AG20443 (cell line): ENCODE measurements around the gene DNAH1.

Experiments used
- DNase-seq: peaks from one replicate; pipeline ENCODE4 v3.0.0; 2012; ENCODE audit warnings: low spot score, mixed read lengths

DNAH1 gene

DNA sequence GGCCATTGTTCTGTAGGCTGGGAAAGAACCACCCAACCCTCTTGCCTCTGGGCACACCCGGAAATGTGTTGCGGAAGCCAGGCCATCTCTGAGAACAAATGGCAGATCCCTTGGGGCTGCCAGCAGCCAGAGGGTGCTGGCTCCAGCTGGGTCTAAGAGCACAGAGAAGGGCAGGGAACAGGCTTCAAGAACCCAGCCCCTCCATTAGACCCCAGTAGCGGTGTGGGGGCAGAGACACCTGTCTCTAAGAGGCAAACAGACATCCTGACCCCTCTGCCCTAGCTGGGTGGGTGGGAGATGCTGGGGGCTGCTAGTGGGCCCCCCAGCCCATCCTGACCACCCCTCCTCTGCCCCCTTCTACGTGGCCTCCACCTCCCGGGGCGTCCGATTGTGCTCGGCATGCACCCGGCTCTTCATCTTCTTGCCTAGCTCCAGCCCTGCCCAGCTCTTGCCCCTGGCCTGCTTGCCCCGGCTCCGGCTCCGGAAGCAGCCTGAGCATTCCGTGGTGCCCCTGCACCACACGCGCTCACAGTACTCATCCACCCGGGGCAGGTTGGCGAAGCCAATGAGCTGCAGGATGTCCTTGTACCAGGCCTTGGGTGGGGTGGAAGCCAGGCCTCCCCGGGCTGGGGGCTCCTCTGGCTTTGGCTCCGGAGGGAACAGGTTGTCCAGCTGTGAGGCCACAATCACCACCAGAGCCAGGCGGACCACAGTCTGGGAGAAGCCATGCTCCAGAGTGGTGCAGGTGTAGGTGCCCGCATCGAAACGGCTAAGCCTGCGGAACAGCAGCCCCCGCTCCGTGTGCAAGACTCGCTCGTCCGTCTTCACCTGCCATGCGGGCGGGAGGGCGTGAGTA lies 119.4 kb downstream of the DNAH1 start:
- DNase-seq: no peak

DNA sequence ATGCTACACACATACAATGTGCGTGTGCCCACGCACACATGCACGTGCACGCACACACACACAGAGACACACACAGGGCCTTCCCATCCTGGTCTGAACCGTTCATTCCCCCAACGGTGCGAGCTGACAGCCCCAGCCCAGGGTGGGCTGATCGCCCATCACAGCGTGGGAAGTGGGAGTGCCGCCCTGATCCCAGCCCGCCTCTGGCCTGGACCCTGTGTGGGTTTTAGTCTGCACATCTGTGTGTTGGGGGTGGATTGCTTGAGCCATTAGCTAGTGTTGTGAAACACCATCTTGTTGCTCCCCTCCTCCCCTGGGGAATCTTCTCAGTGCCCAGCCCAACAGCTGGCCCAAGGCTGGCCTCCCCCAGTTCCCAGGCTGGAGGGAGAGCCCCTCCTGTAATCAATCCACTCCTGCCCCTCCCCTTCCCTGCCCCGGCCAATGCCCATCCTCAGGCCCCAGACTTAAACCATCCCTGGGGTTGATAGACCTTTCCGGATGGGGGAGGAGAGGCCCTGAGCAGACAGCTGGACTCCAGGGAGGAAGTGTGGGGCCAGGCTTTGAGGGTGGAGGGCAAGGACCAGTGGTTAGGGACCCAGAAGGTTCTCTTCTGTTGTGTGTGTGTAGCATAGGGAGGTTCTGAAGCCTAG lies 120.5 kb downstream of the DNAH1 start:
- DNase-seq: peak; percentile 77

DNA sequence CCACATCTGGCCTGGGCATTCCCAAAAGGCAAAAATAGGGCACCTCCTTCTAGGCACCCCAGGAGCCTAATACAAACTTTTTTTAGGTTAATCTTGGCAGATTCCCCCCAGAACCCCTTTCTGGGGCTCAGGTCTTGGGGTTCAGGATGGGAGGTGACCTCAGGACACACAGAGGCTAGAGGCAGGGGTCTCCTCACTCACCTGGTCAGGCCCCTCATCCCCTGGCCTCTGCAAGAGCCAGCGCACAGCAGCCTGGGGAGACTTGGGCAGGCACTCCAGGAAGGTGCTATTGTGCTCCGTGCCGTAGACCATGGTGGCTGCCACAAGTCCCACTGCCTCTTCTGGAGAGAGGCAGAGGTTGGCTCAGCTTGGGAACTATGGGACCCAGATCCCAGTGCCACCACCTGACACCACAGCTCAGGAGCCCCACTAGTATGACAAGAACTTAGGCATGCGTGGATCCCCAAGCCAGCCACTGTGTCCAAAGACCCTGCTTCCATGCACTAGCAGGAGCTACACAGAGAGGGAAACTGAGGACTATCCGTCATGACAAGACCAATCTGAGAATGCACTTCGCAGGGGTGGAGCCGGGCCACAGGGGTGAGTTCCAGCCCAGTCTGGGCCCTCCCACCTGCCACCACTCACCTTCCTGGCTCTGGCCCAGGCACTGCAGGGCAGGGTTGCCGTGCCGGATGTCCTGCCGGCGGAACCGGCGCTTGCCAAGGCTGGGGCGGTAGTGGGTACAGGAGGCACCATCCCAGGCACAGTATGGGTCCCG lies 121.4 kb downstream of the DNAH1 start:
- DNase-seq: no peak

DNA sequence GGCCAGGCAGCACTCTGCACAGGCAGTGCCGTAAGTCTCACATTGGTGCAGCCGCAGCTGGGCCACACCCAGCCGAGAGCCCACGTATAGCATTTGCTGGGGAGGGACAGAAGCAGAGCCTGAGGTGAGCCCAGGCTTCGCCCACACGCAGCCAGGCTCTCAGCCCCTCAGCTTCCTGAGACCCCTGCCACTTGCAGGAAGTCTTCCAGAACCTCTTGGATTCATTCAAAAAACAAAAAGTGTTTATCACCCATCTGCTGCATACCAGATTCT lies 121.9 kb downstream of the DNAH1 start:
- DNase-seq: no peak

DNA sequence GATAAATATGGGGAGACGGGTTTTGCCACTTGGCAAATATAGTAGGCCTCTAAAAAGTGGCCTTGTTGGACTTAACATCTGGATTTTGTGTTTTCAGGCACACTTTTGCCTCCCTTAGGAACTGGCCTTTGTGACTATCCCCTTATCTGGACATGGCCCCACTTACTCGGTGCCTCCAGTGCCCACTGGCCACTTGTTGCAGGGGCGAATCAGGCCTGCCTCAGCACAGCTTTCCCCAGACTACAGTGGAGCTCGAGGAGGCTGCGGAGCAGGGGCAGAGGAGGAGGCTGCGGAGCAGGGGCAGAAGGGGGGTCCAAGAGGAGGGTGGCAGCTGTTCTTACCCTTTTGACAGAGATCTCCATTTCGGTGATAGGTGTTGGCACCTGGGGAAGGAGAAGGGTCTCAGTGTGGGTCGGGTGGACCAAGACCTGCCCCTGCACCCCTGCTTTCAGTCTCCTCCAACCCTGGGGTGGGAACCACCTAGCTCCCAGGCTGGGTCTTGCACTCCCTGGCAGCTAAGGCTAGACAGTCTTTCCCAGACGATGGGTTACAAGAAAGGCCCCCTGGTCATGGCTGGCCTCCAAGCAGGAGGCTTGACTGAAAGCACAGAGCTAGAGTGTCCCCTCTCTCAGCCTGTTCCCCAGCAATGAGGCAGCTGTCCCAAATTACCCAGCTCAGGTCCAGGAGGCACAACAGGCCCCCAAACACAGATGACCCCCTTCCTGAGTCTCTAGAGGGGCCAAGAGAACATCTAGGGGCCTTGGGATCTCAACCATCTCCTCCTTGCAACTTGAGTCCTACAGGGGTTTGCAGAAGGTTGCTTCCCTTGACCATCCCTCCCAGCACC lies 122.7 kb downstream of the DNAH1 start:
- no peak for DNase-seq

DNA sequence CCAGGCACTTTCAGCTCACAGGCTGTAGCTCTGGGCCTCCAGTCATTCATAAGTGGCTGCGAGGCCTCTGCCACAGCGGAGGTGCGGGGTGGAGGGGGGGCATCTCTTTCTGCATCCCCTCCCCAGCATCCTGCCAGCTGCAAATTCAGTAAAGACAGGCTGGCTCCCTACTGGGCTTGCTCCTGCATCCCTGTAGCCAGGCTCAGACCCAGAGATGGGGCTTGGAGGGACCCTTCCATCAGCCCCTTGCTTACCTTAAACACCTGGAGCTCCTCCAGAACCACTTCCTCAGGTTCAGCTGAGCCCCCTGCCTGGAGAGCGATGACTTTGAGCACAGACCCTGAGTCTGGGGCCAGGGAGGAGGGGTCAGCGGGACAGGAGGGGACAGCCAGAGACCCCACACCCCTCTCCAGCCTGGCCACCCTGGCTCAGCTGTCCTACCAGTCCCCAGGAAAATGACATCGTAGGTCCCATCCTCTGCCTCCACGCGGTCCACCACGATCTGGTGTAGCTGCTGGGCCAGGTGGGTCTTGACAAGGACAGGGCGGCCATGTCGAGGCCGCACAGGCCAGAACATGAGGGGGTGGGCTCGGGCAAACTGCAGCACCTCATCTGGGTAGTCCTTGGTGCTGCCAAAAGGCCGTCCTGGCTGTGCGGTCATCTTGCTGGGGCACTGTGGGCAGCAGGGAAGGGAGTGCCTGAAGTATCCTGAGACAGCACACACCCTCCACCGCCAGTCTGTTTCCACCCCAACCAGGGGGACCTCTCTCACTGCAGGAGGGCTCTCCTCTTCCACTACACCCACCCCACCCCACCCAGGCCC lies 123.5 kb downstream of the DNAH1 start:
- no peak for DNase-seq

DNA sequence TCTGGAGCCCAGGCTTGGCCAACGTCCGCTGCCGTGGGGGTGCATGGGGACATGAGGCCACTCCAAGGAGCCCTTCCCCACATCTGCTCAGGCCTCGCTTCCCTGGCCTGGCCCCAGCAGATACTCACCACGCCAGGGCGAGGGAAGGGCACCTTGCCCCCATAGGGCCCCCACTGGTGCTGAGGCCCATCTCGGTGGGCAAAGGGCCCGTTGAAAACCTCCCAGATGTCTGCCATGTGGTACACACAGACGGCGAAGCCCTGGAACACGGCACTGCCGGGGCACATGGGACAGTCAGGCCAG lies 124.1 kb downstream of the DNAH1 start:
- DNase-seq: no peak

DNA sequence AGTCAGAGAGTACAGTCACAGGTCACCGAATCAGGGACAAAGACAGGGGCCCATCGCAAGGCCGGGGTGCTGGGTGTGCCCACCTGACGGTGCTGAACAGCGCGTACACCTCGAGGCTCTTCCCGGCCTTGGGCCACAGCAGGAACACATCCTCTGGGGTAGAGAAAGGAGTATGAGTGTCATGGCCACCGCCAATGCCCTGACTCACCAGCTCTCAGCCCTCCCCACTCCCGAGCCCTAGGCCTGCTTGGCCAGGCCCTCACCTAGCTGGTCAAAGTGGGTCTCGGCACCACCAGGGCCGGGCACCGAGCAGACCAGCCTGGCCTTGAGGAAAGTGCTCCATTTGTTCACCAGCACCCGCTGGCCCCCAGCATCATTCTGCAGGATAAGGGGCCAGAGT lies 124.6 kb downstream of the DNAH1 start:
- DNase-seq: no peak

DNA sequence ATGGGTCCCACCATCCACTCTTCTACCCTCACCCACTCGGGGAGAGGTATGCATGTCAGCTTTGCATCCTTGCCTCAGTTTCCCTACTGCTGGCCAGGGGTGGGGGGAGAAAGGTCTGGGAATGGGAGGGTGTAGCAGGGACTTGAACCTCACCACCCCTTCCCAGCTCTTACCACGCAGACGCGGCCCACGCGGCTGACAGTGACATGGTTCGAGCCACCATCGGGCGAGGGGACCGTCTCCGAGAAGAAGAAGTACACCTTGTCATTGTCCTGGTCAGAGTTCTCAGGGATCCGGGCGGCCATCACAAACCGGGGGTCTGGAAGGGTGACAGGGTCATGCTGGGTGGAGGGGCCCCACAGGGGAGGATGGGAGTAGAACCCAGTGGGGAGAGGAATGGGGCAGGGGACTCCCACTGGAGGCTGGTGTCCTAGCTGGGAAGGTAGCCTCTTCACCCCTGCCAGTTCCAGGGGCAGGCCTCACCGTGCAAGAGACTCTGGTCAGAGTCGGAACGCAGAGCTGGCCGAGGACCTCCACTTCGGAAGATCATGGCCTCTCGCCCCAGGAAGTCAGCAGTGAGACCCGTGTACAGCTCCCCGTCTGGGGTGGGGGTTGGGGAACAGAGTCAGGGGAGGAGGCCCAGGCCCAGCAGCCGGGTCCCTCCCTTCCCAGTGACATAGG lies 125.1 kb downstream of the DNAH1 start:
- DNase-seq: no peak

DNA sequence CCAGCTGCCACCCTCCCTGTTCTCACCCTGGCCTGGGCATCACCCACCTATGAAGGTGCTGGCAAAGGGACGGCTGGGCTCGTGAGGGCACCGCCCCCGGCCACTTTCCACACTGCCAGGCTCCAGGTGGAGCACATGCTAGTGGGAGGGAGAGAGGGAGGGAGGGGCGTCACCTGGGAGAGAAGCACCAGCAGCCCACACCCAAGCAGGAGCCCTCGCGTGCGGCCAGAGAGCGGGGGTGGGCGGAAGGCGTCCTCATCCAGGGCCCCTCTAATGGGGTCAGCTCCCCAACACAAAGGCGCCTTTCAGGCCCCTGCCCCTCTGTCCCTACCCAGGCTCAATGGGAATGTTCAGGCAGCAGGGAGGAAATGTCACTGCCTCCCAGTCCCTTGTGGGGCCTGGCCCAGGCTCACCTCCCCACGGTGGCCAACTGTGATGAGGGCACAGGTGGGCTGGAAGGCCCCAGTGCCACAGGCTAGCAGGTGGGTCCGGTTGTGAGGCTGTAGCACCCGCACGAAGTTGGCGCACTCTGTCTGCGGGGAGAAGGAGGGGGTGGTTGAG lies 125.7 kb downstream of the DNAH1 start:
- DNase-seq: no peak

DNA sequence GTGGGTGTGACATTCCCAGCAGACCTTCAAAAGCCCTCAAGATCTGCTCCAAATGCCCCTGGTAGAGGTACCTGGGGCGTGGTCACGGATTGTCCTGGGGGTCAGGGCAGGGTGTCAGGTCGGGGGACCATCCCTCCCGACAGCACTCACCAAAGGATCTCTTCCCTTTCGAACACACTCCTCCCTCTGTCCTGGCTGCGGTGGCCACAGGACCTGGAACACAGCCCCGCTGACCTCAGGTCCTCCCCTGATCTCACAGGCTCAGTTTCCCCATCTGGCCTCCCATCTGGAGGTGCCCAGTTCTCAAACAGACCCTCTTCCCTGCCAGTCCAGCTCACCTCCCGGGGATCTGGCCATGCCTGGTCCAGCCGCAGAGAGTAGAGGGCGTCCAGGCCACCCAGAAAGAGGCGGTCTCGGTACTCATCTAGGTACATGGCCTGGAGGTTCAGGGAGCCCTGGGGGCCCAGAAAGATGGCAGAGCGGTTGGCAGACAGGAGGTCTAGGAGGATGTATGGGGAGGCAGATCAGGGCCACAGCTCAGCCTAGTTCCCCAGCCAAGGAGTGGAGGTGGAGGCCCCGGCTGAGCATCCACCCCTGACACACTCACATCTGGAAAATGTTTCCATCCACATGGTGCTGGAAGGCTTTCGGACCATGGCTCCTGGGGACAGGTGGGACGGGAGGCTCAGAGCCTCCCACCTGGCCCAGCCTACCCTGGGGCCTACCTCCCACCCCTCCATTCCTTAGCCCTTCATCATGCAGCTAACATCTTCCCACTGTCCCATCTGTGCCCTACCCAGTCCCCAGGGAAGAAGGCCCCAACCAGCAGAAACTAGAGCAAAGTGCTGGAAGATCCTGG lies 126.5 kb downstream of the DNAH1 start:
- DNase-seq: no peak

DNA sequence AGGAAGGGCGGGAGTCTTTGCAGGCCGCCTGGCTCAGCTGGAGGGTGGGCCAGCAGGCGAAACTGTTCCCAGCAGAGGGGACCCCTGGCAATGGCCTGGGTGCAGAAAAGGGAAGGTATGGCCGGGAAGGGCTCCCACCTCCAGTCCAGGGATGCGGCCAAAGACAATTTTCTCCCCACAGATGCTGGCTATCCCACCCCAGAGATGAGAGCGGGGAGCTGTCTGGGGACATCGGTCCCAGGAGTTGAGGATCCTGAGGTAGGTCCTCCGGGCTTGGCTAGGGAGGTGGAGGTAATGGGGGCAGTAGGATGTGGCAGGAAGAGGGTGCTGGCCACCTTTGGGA lies 127.1 kb downstream of the DNAH1 start:
- DNase-seq: no peak

DNA sequence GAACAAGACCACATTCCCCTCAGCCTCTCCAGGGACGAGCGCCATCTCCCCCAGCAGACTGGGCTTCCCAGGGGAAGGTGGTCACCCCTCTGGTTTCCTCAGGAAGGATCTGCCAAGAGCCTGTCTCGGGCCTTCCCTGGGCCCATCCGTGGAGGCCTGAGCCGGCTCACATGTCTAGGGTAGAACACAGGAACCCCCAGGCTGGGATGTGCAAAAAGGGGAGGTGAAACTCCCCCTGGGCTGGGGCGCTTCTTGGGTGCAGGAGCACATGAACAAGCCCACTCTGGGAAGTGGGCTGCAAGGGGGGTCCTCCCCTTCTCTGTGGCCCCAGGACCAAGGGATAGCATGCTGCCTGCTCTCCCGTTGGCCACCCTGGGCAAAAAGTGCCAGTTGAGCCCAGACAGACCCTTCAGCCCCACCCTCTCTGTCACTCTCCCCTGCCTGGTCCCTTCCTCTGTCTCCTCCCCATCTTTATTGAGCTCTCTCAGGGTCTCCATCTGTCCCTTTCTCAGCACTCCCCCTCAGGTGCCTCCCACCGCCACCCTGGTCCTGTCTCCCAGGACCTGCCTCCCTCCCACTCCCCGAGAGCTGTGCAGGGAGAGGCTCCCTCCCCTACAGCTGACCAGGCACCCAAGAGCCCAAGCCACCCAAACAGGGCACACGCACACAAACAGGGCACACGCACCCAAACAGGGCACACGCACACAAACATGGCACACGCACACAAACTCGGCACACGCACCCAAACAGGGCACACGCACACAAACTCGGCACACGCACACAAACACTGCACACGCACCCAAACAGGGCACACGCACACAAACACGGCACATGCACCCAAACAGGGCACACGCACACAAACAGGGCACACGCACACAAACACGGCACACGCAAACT lies 127.9 kb downstream of the DNAH1 start:
- no peak for DNase-seq

DNA sequence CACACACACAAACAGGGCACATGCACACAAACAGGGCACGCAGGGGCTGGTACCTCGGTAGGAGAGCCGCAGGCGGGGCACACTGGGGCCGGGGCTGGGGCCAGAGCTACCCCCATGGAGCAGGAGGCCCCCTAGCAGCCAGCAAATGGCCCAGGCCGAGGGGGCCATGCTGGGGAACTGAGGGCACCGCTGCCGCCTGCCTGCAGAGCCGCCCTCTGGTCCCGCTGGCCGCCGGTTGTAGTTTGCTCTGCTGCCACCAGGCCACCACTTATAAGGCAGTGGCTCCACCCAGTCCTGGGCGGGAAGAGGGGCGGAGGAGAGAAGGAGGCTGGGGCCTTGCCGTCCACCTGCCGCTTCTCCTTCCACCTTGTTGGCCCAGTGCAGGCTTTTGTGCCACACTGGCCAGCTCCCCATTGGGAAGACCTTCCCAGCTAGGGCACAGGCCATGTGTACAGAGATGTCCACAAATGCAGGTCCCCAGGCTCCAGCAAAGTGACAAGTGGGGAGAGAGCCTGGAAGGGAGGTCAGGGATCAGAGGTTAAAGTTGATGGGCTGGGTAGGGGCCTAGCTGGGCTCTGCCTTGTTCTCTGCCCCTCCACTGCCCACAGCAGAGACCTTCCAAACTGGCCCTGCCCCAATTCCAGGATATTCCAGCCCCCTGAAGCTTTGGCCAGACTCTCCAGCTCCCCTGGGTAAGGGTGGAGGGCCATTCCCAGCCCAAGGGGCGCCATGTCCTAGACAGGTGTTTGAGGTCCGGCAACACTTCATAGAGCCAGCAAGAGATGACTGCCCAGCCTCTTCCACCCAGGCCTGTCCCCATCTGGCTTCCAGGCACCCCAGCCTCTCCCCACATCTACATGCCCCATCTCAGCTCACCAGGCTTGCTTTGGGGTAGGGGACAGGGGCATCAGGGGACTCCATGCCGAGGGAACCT lies 129.0 kb downstream of the DNAH1 start, which contains the start of gene SEMA3G:
Gene SEMA3G, minus strand, starts transcription at position 244 of the 934 bp plus-strand sequence. Its CDS starts 76 bp downstream, at position 168.
- peak; percentile 89 for DNase-seq

DNA sequence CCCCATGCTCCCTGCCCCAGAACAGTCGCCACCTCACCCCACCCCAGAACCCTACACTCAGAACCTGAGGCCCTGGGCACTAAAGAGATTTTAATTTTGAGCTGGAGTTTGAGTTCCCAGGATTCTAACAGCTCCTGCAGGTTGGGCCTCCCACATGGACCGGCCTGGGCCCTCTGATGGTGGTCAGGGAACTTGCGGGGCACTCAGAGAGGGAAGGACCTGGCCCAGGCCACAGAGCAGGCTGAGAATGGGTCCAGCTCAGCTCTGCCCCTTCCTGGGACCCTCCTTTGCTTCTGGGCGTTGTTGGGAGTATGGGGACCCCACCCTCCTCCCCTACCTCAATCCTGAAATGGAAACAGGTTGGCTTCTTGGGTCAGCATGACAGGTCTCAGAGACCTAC lies 129.9 kb downstream of the DNAH1 start:
- no peak for DNase-seq

DNA sequence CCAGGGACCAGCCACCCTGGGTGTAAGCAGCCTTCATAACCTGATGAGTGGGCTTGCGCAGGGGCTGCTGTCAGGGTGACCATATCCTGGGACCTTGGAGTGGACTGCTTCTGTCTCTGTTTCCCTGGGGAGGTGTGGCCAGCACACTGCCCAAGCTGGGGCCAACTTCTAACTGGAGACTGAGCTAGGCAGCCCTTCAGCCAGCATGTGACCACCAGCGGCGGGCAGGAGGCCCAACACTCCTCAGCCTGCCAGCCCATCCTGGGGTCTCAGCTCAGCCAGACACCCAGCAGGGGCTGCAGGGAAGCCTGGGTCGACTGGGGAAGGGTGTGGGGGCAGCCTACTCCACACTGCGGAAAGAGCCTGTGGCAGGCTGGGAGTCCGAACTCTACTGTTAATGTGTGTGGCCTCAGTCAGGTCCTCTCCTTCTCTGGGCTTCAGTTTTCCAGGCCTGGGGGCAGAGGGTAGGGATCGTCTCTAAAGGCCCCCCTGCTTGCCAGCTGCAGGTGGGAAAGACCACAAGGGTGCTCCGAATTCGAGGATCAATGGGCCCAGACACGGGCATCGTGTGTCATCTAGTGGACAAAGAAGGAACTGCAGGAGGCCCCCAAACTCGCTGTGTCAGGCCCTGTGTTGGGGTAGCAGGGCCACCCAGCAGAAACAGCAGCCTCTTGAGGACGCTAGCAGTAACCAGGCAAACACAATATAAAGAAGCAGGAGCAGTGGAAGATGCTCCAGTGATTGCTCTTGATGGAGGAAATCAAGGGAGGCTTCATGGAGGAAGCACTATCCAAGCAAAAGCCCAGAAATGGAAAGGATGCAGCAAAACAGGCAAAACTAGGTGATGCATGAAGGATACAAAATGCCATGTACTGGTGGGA lies 130.8 kb downstream of the DNAH1 start:
- DNase-seq: peak; percentile 77
